Fibroblast of mammary gland (primary cell): ENCODE results near the gene TEX54.

Experiments
- DNase-seq: peaks from one replicate; pipeline ENCODE4 v3.0.0-alpha.2; 2010; ENCODE audit warnings: low read depth
- H3K4me3 ChIP-seq: 2 replicates; pipeline ENCODE4 v1.5.1; 2011; ENCODE audit warnings: low read depth, mild to moderate bottlenecking, low read length, moderate library complexity; ENCODE audit not compliant: control insufficient read depth
- TF ChIP-seq, protein P1 (sequence below): conservative IDR thresholded peaks from 2 replicates; pipeline ENCODE4 v1.5.1; 2011; ENCODE audit warnings: low read depth, low read length, inconsistent platforms; ENCODE audit not compliant: control insufficient read depth, insufficient read depth

Gene TEX54

DNA sequence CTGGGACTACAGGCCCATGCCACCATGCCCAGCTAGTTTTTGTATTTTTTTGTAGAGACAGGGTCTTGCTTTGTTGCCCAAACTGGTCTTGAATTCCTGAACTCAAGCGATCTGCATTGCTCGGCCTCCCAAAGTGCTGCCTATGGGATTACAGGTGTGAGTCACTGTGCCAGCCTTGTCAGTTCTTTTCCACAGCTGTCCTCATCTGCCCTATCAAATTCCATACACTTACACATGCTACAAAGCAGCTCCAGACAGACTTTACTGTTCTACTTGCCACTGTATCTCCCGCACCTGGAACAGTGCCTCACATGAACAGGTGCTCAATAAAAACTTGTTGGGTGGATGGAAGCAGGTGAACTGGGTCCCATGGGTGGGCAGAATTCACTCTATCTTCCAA is 9.0 kb downstream of the TEX54 start:
- DNase-seq = no peak
- no peak overlapping the region for H3K4me3 ChIP-seq
- TF ChIP-seq, protein P1, sequence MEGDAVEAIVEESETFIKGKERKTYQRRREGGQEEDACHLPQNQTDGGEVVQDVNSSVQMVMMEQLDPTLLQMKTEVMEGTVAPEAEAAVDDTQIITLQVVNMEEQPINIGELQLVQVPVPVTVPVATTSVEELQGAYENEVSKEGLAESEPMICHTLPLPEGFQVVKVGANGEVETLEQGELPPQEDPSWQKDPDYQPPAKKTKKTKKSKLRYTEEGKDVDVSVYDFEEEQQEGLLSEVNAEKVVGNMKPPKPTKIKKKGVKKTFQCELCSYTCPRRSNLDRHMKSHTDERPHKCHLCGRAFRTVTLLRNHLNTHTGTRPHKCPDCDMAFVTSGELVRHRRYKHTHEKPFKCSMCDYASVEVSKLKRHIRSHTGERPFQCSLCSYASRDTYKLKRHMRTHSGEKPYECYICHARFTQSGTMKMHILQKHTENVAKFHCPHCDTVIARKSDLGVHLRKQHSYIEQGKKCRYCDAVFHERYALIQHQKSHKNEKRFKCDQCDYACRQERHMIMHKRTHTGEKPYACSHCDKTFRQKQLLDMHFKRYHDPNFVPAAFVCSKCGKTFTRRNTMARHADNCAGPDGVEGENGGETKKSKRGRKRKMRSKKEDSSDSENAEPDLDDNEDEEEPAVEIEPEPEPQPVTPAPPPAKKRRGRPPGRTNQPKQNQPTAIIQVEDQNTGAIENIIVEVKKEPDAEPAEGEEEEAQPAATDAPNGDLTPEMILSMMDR = no peak

DNA sequence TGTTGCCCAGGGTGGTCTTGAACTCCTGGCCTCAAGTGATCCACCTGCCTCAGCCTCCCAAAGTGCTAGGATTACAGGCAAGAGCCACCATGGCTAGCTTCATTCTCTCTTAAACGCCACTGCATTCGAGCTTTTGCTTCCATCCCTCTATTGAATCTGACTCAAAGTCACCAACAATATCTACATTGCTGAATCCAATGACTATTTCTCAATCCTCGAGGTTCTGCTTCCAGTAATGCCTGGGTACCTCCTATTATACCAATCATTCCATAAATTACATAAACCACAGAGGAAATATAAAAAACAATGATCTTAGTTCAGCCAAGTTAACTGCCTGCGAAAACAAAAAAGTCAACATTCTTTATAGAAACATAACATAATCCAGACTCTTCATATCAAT is 15.5 kb downstream of the TEX54 start:
- H3K4me3 ChIP-seq = no peak overlapping the region
- no peak for DNase-seq
- TF ChIP-seq, protein P1 = no peak

DNA sequence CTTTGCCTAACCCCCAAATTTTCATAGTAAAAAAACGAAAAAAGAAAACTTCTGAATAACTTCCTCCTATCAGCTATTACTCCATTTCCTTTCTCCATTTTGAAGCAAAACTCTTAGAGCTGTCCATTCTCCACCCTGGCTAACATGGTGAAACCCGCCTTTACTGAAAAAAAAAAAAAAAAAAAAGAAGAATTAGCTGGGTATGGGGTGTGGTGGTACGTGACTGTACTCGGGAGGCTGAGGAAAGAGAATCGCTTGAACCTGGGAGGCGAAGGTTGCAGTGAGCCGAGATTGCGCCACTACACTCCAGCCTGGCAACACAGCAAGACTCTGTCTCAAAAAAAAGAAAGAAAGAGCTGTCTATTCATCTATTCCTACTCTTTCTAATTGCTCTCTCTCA is 16.1 kb downstream of the TEX54 start:
- TF ChIP-seq, protein P1 = no peak
- no peak overlapping the region for H3K4me3 ChIP-seq
- no peak for DNase-seq

DNA sequence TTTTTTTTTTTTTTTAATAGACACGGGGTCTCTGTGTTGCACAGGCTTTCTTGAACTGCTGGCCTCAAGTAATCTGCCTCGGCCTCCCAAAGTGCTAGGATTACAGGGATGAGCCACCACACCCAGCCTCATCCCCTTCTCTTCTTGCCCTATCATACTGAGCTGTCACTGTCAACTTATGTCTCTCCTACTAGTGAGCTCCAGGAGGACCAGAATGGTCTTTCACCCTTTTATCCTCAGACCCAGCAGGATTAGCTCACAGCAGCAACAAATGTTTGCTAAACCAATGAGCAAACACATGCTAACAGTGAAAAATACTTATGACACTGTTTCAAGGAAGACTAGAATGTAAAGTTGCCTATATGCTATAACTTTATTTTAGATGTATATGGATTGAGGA is 21.0 kb downstream of the TEX54 start:
- no peak overlapping the region for H3K4me3 ChIP-seq
- TF ChIP-seq, protein P1 = no peak
- DNase-seq = no peak

DNA sequence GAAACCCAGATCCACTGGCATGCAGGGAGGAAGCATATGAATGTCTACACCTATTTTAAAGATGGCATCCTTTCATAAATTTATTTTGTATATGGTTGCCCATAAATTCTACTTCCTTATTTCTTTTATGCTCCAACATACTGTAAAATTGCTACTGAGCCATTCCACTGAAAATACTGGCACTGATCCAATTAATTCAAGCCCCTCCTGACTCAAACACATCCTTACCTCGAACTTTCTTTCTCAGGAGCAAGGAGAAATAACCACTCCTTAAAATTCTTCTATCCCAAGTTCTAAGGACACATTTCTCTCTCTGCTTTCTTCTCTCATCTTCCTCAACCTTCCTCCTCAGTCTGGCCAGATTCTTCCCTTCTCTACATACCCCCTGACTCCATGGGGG is 21.9 kb downstream of the TEX54 start:
- H3K4me3 ChIP-seq = no peak overlapping the region
- TF ChIP-seq, protein P1 = no peak
- DNase-seq = no peak

DNA sequence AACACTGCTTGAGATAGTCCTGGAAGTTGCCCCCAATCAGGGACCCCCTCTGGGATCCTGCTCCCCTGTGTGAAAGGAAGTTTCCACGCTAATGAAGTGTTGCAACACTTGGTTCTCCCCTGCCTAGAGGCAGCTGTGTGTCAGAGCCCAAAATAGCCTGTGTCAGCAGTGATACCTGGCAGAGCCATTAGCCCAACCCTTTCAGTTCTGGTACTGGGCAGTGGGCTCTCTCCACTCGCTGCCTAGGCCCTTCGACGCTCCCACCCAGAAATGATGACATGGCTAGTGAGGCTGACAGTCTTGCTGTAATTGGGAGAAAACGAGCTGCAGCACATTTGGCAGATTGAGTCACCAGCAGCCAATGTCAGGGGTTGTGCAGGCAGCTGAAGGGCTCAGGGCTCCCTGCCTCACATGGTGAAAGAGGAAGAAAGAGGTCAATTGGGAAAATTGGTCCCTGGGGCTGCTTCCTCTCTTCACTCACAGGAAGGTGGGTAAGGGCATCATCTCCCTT is 26.0 kb downstream of the TEX54 start:
- TF ChIP-seq, protein P1 = no peak
- peak; percentile 55 for DNase-seq
- H3K4me3 ChIP-seq = no peak overlapping the region

DNA sequence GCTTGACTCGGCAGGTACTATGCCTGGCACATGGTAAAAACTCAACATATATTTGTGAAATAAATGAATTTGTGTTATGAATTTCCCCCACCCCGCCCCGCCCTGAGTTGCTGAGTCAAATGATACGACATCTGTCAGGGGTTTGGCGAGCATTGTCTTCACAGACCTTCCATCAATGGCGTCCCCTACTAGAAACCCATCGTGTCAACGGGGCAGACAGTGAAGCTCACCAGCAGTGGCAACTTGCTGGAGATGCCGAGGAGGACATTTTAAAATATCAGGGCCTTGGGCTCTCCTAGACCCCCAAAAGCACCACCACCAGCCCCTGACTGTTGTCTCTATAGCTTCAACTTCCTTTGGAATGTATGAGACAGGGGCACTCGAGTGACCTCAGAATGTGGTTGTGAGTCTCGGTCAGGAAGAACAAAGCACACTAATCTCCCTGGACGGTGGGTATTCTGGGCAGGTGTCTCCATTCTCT is 26.6 kb downstream of the TEX54 start:
- TF ChIP-seq, protein P1 = no peak
- no peak for DNase-seq
- H3K4me3 ChIP-seq = peak overlapping the region; percentile 91
